HL-60 (cell line): ENCODE data around the gene AMBP.

ENCODE experiments used
- DNase-seq, 2 experiments: peaks; one replicate each; pipeline ENCODE4 v3.0.0-alpha.2; 2010 to 2020; ENCODE audit warnings: low read depth in 1 of 2, low spot score in 1 of 2
- H3K27ac ChIP-seq: fragments of 250-450 bp; sonication (Bioruptor Pico); replicated peaks from 2 replicates; pipeline ENCODE4 v1.5.1; 2020; ENCODE audit warnings: mild to moderate bottlenecking, moderate library complexity
- H3K27me3 ChIP-seq: fragments of 250-450 bp; sonication (Bioruptor Pico); 2 replicates; pipeline ENCODE4 v1.5.1; 2021; ENCODE audit warnings: mild to moderate bottlenecking, moderate library complexity; ENCODE audit not compliant: insufficient read depth, poor library complexity, severe bottlenecking
- H3K4me3 ChIP-seq: replicated peaks from 2 replicates; pipeline ENCODE4 v1.5.1; 2011; ENCODE audit warnings: mild to moderate bottlenecking, control low read depth, low read length; ENCODE audit not compliant: insufficient read depth
- CTCF ChIP-seq: IDR thresholded peaks from one replicate; pipeline ENCODE4 v1.5.1; 2011; ENCODE audit warnings: low read length, control low read depth, inconsistent platforms; ENCODE audit not compliant: insufficient read depth
- GABPA ChIP-seq: IDR thresholded peaks from 2 replicates; pipeline ENCODE4 v1.6.1; 2012; ENCODE audit warnings: low read depth
- POLR2AphosphoS5 ChIP-seq: IDR thresholded peaks from 2 replicates; pipeline ENCODE4 v1.6.1; 2012; ENCODE audit warnings: low read depth
- REST ChIP-seq: IDR thresholded peaks from 2 replicates; pipeline ENCODE4 v1.6.1; 2012; ENCODE audit warnings: low read depth; ENCODE audit not compliant: insufficient replicate concordance
- SPI1 ChIP-seq: IDR thresholded peaks from 2 replicates; pipeline ENCODE4 v1.6.1; 2012; ENCODE audit warnings: low read depth, mild to moderate bottlenecking, borderline replicate concordance

The AMBP gene

GRCh38 chr9:114108016-114108833 is 30.1 kb upstream of the AMBP start:
- Histone ChIP-seq H3K4me3 (no peak overlapping the region), H3K27me3 (no peaks in the 10 kb centered on the region), H3K27ac (no peak overlapping the region)
- TF ChIP-seq CTCF = peak; percentile 98
- TF ChIP-seq SPI1 = no peak
- TF ChIP-seq REST = no peak
- peak; percentile 35 to 56 for DNase-seq

GRCh38 chr9:114107286-114108001 is 29.3 kb upstream of the AMBP start:
- Histone ChIP-seq H3K27ac (no peak overlapping the region), H3K27me3 (no peaks in the 10 kb centered on the region), H3K4me3 (no peak overlapping the region)
- DNase-seq = no peak
- no peak for TF ChIP-seq GABPA
- TF ChIP-seq SPI1 = no peak
- no peak for TF ChIP-seq CTCF
- no peak for TF ChIP-seq POLR2AphosphoS5
- no peak for TF ChIP-seq REST

- H3K27ac ChIP-seq = no peak overlapping the region
- TF ChIP-seq SPI1 = no peak
- no peak for TF ChIP-seq GABPA
- TF ChIP-seq CTCF = no peak
- no peak for TF ChIP-seq REST
- H3K27me3 ChIP-seq = peaks cover 5% of the 10 kb centered on the region
- H3K4me3 ChIP-seq = no peak overlapping the region
- DNase-seq = no peak
Observed at GRCh38 chr9:114105236-114105635, 27.1 kb upstream of the AMBP start.
